ENCODE measurements around the gene SLC29A1.

DNA sequence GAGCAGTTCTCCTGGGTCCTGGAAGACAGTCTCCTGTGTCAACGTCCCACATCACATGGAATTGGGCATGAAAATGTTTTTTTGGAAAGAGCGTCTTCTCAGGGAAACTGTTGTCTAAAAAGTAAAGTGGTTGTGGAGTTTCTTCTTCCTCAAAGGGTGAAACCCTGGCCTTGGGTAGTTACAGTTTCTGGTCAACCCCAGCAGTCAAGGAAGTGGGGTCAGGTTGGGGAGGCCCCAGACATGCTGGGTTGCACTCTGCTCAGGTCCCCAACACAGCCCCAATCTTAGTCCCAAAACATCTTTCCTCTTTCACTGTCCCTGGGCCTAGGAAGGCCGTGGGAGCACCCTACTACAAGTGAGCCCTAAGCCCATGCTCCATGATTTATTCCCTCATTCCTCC, 43.0 kb downstream of the SLC29A1 start:
- no peak for TF ChIP-seq POLR2AphosphoS5 (IDR thresholded peaks at IDR 0.05; ENCODE audit: low read depth)
- TF ChIP-seq, protein P1, sequence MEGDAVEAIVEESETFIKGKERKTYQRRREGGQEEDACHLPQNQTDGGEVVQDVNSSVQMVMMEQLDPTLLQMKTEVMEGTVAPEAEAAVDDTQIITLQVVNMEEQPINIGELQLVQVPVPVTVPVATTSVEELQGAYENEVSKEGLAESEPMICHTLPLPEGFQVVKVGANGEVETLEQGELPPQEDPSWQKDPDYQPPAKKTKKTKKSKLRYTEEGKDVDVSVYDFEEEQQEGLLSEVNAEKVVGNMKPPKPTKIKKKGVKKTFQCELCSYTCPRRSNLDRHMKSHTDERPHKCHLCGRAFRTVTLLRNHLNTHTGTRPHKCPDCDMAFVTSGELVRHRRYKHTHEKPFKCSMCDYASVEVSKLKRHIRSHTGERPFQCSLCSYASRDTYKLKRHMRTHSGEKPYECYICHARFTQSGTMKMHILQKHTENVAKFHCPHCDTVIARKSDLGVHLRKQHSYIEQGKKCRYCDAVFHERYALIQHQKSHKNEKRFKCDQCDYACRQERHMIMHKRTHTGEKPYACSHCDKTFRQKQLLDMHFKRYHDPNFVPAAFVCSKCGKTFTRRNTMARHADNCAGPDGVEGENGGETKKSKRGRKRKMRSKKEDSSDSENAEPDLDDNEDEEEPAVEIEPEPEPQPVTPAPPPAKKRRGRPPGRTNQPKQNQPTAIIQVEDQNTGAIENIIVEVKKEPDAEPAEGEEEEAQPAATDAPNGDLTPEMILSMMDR (IDR thresholded peaks at IDR 0.05; ENCODE audit: insufficient read depth, low read length) = no peak
- TF ChIP-seq, protein P2, sequence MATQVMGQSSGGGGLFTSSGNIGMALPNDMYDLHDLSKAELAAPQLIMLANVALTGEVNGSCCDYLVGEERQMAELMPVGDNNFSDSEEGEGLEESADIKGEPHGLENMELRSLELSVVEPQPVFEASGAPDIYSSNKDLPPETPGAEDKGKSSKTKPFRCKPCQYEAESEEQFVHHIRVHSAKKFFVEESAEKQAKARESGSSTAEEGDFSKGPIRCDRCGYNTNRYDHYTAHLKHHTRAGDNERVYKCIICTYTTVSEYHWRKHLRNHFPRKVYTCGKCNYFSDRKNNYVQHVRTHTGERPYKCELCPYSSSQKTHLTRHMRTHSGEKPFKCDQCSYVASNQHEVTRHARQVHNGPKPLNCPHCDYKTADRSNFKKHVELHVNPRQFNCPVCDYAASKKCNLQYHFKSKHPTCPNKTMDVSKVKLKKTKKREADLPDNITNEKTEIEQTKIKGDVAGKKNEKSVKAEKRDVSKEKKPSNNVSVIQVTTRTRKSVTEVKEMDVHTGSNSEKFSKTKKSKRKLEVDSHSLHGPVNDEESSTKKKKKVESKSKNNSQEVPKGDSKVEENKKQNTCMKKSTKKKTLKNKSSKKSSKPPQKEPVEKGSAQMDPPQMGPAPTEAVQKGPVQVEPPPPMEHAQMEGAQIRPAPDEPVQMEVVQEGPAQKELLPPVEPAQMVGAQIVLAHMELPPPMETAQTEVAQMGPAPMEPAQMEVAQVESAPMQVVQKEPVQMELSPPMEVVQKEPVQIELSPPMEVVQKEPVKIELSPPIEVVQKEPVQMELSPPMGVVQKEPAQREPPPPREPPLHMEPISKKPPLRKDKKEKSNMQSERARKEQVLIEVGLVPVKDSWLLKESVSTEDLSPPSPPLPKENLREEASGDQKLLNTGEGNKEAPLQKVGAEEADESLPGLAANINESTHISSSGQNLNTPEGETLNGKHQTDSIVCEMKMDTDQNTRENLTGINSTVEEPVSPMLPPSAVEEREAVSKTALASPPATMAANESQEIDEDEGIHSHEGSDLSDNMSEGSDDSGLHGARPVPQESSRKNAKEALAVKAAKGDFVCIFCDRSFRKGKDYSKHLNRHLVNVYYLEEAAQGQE (IDR thresholded peaks at IDR 0.05; ENCODE audit: insufficient replicate concordance, low read depth) = no peak
- TF ChIP-seq GABPA (IDR thresholded peaks at IDR 0.05; ENCODE audit: low read depth) = no peak

All from HL-60 (cell line).